Neural cell (in vitro differentiated cells): ENCODE data around the gene AMZ1. TPM values are rescaled to one million over a fixed set of nuclear protein-coding genes. Genes with fewer than 3 reads are reported as not detected.

ENCODE experiments used
- H2AFZ ChIP-seq: fragments of 200-600, 300-800 bp; sonication (generic), shearing (Covaris generic); 2 replicates; pipeline ENCODE4 v1.6.0; 2014; ENCODE audit warnings: low read depth, mild to moderate bottlenecking, antibody characterized with exemption, low read length, moderate library complexity
- H3F3A ChIP-seq: fragments of 200-600 bp; shearing (Covaris generic); 2 replicates; pipeline ENCODE4 v1.6.1; 2016; ENCODE audit warnings: mild to moderate bottlenecking, moderate library complexity, mixed read lengths, antibody characterized with exemption, low read length; ENCODE audit not compliant: insufficient read depth, poor library complexity, severe bottlenecking
- H3K27ac ChIP-seq: fragments of 200-600, 300-800 bp; sonication (generic), shearing (Covaris generic); 2 replicates; pipeline ENCODE4 v1.5.1; 2014; ENCODE audit warnings: mild to moderate bottlenecking, low read length, moderate library complexity
- H3K27me3 ChIP-seq: fragments of 300-800, 200-600 bp; sonication (generic), shearing (Covaris generic); 2 replicates; pipeline ENCODE4 v1.6.0; 2014; ENCODE audit warnings: mild to moderate bottlenecking, low read depth, low read length, moderate library complexity; ENCODE audit not compliant: insufficient read depth
- H3K36me3 ChIP-seq: fragments of 300-800, 200-600 bp; sonication (generic), shearing (Covaris generic); 2 replicates; pipeline ENCODE4 v1.5.1; 2014; ENCODE audit warnings: mild to moderate bottlenecking, antibody characterized with exemption, low read length, moderate library complexity; ENCODE audit not compliant: insufficient read depth
- H3K4me2 ChIP-seq: fragments of 300-800, 200-600 bp; sonication (generic), shearing (Covaris generic); 2 replicates; pipeline ENCODE4 v1.6.0; 2014; ENCODE audit warnings: mild to moderate bottlenecking, low read length
- H3K4me3 ChIP-seq: fragments of 300-800, 200-600 bp; sonication (generic), shearing (Covaris generic); 2 replicates; pipeline ENCODE4 v1.5.1; 2014; ENCODE audit warnings: mild to moderate bottlenecking, low read length, moderate library complexity
- H3K79me2 ChIP-seq: fragments of 200-600 bp; shearing (Covaris generic); replicated peaks from 2 replicates; pipeline ENCODE4 v1.6.0; 2014; ENCODE audit warnings: mild to moderate bottlenecking, low read length, moderate library complexity; ENCODE audit not compliant: insufficient read depth
- H3K9ac ChIP-seq: fragments of 300-800, 200-600 bp; sonication (generic), shearing (Covaris generic); 2 replicates; pipeline ENCODE4 v1.6.1; 2016; ENCODE audit warnings: mild to moderate bottlenecking, low read length, mixed read lengths
- H3K9me2 ChIP-seq: fragments of 200-600 bp; shearing (Covaris generic); 2 replicates; pipeline ENCODE4 v1.6.1; 2016; ENCODE audit warnings: mild to moderate bottlenecking, low read length, mixed read lengths; ENCODE audit not compliant: insufficient read depth
- H3K9me3 ChIP-seq: fragments of 200-600, 300-800 bp; sonication (generic), shearing (Covaris generic); 2 replicates; pipeline ENCODE4 v1.6.1; 2016; ENCODE audit warnings: mild to moderate bottlenecking, mixed run types, low read length, moderate library complexity, mixed read lengths
- H4K20me1 ChIP-seq: fragments of 200-600 bp; shearing (Covaris generic); 2 replicates; pipeline ENCODE4 v1.6.1; 2016; ENCODE audit warnings: mild to moderate bottlenecking, mixed run types; ENCODE audit not compliant: insufficient read depth
- EP300 ChIP-seq: fragments of 450-650 bp; conservative IDR thresholded peaks from 2 replicates; pipeline ENCODE4 v1.6.1; 2014; ENCODE audit warnings: antibody characterized with exemption, mild to moderate bottlenecking, moderate library complexity; ENCODE audit not compliant: poor library complexity, severe bottlenecking
- EZH2 ChIP-seq: fragments of 200-600, 300-800 bp; shearing (Covaris generic), sonication (generic); IDR thresholded peaks from 2 replicates; pipeline ENCODE4 v1.6.1; 2014; ENCODE audit warnings: antibody characterized with exemption, low read length, borderline replicate concordance, mild to moderate bottlenecking; ENCODE audit not compliant: insufficient read depth, poor library complexity, severe bottlenecking
- MXI1 ChIP-seq: fragments of 450-650 bp; conservative IDR thresholded peaks from 2 replicates; pipeline ENCODE4 v1.6.1; 2014; ENCODE audit warnings: antibody characterized with exemption, mild to moderate bottlenecking; ENCODE audit not compliant: poor library complexity, severe bottlenecking
- POLR2AphosphoS5 ChIP-seq: IDR thresholded peaks from 2 replicates; pipeline ENCODE4 v1.6.1; 2012
- RAD21 ChIP-seq: fragments of 450-650 bp; conservative IDR thresholded peaks from 2 replicates; pipeline ENCODE4 v1.6.1; 2014; ENCODE audit warnings: antibody characterized with exemption, mild to moderate bottlenecking, moderate library complexity
- SMC3 ChIP-seq: fragments of 450-650 bp; conservative IDR thresholded peaks from 2 replicates; pipeline ENCODE4 v1.6.1; 2014; ENCODE audit warnings: antibody characterized with exemption, mild to moderate bottlenecking, moderate library complexity; ENCODE audit not compliant: poor library complexity
- TAF1 ChIP-seq: IDR thresholded peaks from 2 replicates; pipeline ENCODE4 v1.6.1; 2012; ENCODE audit warnings: low read depth
- polyA plus RNA-seq: library from polyadenylated mRNA; depleted of rRNA; stranded (reverse); fragments of >200 nt; gene quantifications from 2 replicates; pipeline ENCODE4 v1.2.3, GENCODE V29; 2014
- TF ChIP-seq, protein P1 (sequence below): IDR thresholded peaks from 2 replicates; pipeline ENCODE4 v1.6.1; 2012; ENCODE audit warnings: borderline replicate concordance
- TF ChIP-seq, protein P2 (sequence below): fragments of 450-650 bp; IDR thresholded peaks from 2 replicates; pipeline ENCODE4 v1.5.1; 2014; ENCODE audit warnings: antibody characterized with exemption, mild to moderate bottlenecking, moderate library complexity; ENCODE audit not compliant: poor library complexity, severe bottlenecking

Gene AMZ1
- polyA plus RNA-seq, 1 donor from 2014 or later: not detected

DNA sequence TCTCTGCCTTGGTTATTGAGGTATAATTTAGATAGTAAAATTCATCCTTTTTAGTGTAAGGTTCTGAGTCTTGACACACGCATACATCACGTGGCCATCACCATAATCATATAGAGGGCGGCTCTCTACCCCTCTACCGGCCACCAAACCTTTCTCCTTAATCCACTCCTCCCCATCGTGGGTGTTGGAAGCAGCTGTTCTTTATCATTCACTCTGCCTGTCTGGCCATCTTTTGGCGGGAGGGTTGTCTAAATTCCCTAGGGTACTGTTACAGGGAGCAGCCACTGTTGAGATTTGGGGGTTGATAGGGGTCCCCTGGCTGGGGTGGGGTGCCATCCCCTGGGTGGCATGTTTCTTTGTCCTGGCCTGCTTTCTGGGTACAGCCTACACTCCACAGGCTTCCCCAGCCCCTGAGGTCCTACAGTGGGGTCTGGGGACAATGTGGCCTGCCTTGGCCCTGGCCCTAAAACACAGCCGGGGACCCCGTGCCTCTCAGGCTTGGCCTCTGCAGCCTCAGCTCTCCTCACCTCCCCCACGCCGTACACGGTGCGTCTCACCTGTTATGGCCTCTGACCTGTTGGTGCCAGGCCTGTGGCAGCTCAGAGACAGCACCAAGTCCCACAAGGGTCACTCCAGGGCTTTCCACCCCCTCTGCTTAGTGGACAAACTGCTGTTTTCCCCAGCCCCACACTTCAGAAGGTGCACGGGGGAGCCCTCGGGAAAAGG is 17.5 kb downstream of the AMZ1 start:
- H3K27me3 ChIP-seq: no peaks in the 10 kb centered on the region
- H3K4me3 ChIP-seq: no peak overlapping the region
- no peaks in the 10 kb centered on the region for H3F3A ChIP-seq
- TF ChIP-seq, protein P1, sequence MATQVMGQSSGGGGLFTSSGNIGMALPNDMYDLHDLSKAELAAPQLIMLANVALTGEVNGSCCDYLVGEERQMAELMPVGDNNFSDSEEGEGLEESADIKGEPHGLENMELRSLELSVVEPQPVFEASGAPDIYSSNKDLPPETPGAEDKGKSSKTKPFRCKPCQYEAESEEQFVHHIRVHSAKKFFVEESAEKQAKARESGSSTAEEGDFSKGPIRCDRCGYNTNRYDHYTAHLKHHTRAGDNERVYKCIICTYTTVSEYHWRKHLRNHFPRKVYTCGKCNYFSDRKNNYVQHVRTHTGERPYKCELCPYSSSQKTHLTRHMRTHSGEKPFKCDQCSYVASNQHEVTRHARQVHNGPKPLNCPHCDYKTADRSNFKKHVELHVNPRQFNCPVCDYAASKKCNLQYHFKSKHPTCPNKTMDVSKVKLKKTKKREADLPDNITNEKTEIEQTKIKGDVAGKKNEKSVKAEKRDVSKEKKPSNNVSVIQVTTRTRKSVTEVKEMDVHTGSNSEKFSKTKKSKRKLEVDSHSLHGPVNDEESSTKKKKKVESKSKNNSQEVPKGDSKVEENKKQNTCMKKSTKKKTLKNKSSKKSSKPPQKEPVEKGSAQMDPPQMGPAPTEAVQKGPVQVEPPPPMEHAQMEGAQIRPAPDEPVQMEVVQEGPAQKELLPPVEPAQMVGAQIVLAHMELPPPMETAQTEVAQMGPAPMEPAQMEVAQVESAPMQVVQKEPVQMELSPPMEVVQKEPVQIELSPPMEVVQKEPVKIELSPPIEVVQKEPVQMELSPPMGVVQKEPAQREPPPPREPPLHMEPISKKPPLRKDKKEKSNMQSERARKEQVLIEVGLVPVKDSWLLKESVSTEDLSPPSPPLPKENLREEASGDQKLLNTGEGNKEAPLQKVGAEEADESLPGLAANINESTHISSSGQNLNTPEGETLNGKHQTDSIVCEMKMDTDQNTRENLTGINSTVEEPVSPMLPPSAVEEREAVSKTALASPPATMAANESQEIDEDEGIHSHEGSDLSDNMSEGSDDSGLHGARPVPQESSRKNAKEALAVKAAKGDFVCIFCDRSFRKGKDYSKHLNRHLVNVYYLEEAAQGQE: no peak
- TF ChIP-seq TAF1 (no peak), RAD21 (no peak), EZH2 (no peak), MXI1 (no peak), EP300 (no peak), SMC3 (no peak), POLR2AphosphoS5 (no peak)
- TF ChIP-seq, protein P2, sequence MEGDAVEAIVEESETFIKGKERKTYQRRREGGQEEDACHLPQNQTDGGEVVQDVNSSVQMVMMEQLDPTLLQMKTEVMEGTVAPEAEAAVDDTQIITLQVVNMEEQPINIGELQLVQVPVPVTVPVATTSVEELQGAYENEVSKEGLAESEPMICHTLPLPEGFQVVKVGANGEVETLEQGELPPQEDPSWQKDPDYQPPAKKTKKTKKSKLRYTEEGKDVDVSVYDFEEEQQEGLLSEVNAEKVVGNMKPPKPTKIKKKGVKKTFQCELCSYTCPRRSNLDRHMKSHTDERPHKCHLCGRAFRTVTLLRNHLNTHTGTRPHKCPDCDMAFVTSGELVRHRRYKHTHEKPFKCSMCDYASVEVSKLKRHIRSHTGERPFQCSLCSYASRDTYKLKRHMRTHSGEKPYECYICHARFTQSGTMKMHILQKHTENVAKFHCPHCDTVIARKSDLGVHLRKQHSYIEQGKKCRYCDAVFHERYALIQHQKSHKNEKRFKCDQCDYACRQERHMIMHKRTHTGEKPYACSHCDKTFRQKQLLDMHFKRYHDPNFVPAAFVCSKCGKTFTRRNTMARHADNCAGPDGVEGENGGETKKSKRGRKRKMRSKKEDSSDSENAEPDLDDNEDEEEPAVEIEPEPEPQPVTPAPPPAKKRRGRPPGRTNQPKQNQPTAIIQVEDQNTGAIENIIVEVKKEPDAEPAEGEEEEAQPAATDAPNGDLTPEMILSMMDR: no peak
- no peak overlapping the region for H3K27ac ChIP-seq
- H3K9ac ChIP-seq: no peak overlapping the region
- no peaks in the 10 kb centered on the region for H3K79me2 ChIP-seq
- no peak overlapping the region for H3K4me2 ChIP-seq
- H3K9me2 ChIP-seq: no peaks in the 10 kb centered on the region
- H2AFZ ChIP-seq: no peak overlapping the region
- no peaks in the 10 kb centered on the region for H3K36me3 ChIP-seq
- H4K20me1 ChIP-seq: no peaks in the 10 kb centered on the region
- no peaks in the 10 kb centered on the region for H3K9me3 ChIP-seq

DNA sequence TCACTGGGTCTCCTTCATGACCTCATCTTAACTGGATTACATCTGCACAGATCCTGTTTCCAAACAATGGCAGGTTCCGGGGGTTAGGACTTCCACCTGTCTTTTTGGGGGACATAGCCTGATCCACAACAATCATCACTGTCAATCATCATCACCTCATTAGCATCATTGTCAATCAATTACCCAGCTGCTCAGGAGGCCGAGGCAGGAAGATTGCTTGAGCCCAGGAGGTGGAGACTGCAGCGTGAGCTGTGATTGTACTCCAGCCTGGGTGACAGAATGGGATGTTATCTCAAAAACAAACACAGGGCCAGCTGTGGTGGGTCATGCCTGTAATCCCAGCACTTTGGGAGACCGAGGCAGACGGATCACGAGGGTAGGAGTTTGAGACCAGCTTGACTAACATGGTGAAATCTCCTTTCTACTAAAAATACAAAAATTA is 18.7 kb downstream of the AMZ1 start:
- TF ChIP-seq, protein P2: no peak
- TF ChIP-seq, protein P1: no peak
- H3K4me3 ChIP-seq: no peak overlapping the region
- no peaks in the 10 kb centered on the region for H3K36me3 ChIP-seq
- no peaks in the 10 kb centered on the region for H3F3A ChIP-seq
- H3K27ac ChIP-seq: no peak overlapping the region
- no peaks in the 10 kb centered on the region for H3K79me2 ChIP-seq
- H3K9me3 ChIP-seq: no peaks in the 10 kb centered on the region
- H3K9ac ChIP-seq: no peak overlapping the region
- H3K4me2 ChIP-seq: no peak overlapping the region
- H2AFZ ChIP-seq: no peak overlapping the region
- no peaks in the 10 kb centered on the region for H3K27me3 ChIP-seq
- no peaks in the 10 kb centered on the region for H3K9me2 ChIP-seq
- H4K20me1 ChIP-seq: no peaks in the 10 kb centered on the region
